ENCODE measurements around the gene DAAM2.

GRCh38 chr6:39808346-39808745 is 16.2 kb downstream of the DAAM2 start:
- no peak for TF ChIP-seq POLR2A (IDR thresholded peaks at IDR 0.05)
- no peak for TF ChIP-seq POLR2AphosphoS5 (IDR thresholded peaks at IDR 0.05; ENCODE audit: insufficient read depth in 1 of 2, low read depth in 1 of 2)

All from vagina (tissue), 2 donors.